Activated T-cell treated with anti-CD3 and anti-CD28 coated beads, Interleukin-2, amount 50 U/mL, for 24 hours (primary cell): ENCODE data around the gene ZNRF2.

Experiments
- DNase-seq: peaks from one replicate; pipeline ENCODE4 v3.0.0-alpha.2; 2020
- H3K27ac Mint-ChIP-seq: 2 replicates; pipeline ENCODE4 v1.8.0; 2020; ENCODE audit warnings: mild to moderate bottlenecking, mixed read lengths
- H3K27me3 Mint-ChIP-seq: 2 replicates; pipeline ENCODE4 v1.8.0; 2020; ENCODE audit warnings: mixed read lengths
- H3K36me3 Mint-ChIP-seq: 2 replicates; pipeline ENCODE4 v1.8.0; 2020; ENCODE audit warnings: low read depth, mixed read lengths
- H3K4me1 Mint-ChIP-seq: 2 replicates; pipeline ENCODE4 v1.8.0; 2020; ENCODE audit warnings: low read depth, mixed read lengths
- H3K4me3 Mint-ChIP-seq: 2 replicates; pipeline ENCODE4 v1.8.0; 2020; ENCODE audit warnings: mild to moderate bottlenecking, moderate library complexity, mixed read lengths
- H3K9me3 Mint-ChIP-seq: 2 replicates; pipeline ENCODE4 v1.8.0; 2020; ENCODE audit warnings: mixed read lengths

Gene ZNRF2

GRCh38 chr7:30332549-30332948, 48.2 kb downstream of the ZNRF2 start:
- no peak for DNase-seq
- Mint-ChIP-seq H3K4me1 (peaks cover 70% of the 10 kb centered on the region), H3K4me3 (no peak overlapping the region), H3K27ac (no peak overlapping the region), H3K9me3 (peaks cover 7% of the 10 kb centered on the region), H3K36me3 (no peaks in the 10 kb centered on the region), H3K27me3 (no peaks in the 10 kb centered on the region)

GRCh38 chr7:30335763-30336487, 51.5 kb downstream of the ZNRF2 start:
- no peak overlapping the region for H3K4me3 Mint-ChIP-seq
- H3K4me1 Mint-ChIP-seq = peaks cover 62% of the 10 kb centered on the region
- H3K27me3 Mint-ChIP-seq = no peaks in the 10 kb centered on the region
- peaks cover 10% of the 10 kb centered on the region for H3K9me3 Mint-ChIP-seq
- peaks cover 2% of the 10 kb centered on the region for H3K36me3 Mint-ChIP-seq
- H3K27ac Mint-ChIP-seq = no peak overlapping the region
- DNase-seq = no peak

DNA sequence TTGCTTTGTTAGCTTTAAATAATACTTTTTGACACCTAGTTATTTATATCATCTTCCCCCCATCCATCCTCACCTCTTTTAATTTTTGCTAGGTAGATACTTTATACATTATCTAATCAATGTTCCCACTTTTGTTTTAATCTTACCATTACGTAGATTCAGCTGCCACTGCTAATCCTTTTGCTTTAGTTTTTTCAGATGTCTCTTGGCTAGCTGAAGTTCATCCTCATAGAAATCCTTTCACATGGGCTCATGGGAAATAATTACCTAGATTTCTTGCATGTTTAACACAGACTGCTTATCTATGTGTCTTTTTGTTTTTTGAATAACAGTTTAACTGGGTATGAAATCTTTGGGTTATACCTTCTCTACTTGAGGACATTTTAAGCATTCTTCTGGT, 60.1 kb downstream of the ZNRF2 start:
- Mint-ChIP-seq H3K27ac (peak overlapping the region; percentile 79), H3K4me1 (peaks cover 57% of the 10 kb centered on the region), H3K27me3 (no peaks in the 10 kb centered on the region), H3K4me3 (no peak overlapping the region), H3K36me3 (peaks cover 2% of the 10 kb centered on the region), H3K9me3 (peaks cover 14% of the 10 kb centered on the region)
- no peak for DNase-seq

- Mint-ChIP-seq H3K27me3 (no peaks in the 10 kb centered on the region), H3K4me1 (peaks cover 64% of the 10 kb centered on the region), H3K36me3 (no peaks in the 10 kb centered on the region), H3K9me3 (no peaks in the 10 kb centered on the region), H3K4me3 (peak overlapping the region; percentile 69), H3K27ac (peak overlapping the region; percentile 90)
- DNase-seq = no peak
Measured at GRCh38 chr7:30347226-30348082, 63.1 kb downstream of the ZNRF2 start.

- peak overlapping the region; percentile 69 for H3K4me3 Mint-ChIP-seq
- peak overlapping the region; percentile 90 for H3K27ac Mint-ChIP-seq
- no peaks in the 10 kb centered on the region for H3K27me3 Mint-ChIP-seq
- DNase-seq = no peak
- no peaks in the 10 kb centered on the region for H3K36me3 Mint-ChIP-seq
- peaks cover 68% of the 10 kb centered on the region for H3K4me1 Mint-ChIP-seq
- H3K9me3 Mint-ChIP-seq = no peaks in the 10 kb centered on the region
Measured at GRCh38 chr7:30348083-30348560, 63.7 kb downstream of the ZNRF2 start.

DNA sequence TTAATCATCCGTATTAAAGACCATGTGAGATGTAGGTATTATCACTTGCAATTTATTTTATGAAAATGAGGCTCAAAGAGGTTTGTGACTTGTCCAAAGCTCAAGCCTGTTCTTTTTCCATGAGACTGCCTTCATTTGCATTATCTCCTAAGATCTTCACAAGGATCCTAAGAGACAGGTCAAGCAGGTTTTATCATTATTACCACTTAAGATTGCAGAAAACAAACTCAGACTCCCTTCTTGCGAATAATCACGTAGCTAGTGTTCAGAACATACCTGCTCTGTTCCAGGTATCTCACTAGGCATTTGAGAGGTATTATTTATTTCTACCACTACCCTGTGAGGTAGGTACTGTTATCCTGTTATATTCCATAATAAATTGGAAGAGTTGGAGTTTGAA, 64.8 kb downstream of the ZNRF2 start:
- Mint-ChIP-seq H3K4me3 (no peak overlapping the region), H3K4me1 (peaks cover 68% of the 10 kb centered on the region), H3K27me3 (no peaks in the 10 kb centered on the region), H3K27ac (no peak overlapping the region), H3K9me3 (no peaks in the 10 kb centered on the region), H3K36me3 (no peaks in the 10 kb centered on the region)
- DNase-seq = no peak

GRCh38 chr7:30349816-30350215, 65.4 kb downstream of the ZNRF2 start:
- Mint-ChIP-seq H3K27ac (peak overlapping the region; percentile 68), H3K36me3 (no peaks in the 10 kb centered on the region), H3K4me3 (no peak overlapping the region), H3K9me3 (no peaks in the 10 kb centered on the region), H3K27me3 (no peaks in the 10 kb centered on the region), H3K4me1 (peaks cover 62% of the 10 kb centered on the region)
- DNase-seq = no peak

DNA sequence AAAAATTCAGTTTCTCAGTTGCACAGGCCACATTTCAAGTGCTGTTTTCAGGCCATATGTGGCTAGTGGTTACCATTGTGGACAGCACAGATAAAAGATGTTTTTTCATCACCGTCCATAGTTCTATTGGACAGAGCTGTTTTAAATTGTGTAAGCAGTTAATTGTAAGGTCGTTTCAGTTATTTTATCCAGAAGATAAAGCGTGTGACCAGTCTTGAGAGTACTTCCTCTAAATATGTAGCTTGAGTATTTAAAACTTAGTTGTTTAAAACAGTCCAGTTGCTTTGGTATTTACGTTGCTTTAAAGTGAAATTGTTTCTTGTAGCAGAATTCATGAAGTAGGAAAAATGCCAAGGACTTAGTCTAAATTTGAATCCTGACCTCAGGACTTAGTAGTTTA, 66.9 kb downstream of the ZNRF2 start:
- Mint-ChIP-seq H3K27me3 (no peaks in the 10 kb centered on the region), H3K9me3 (no peaks in the 10 kb centered on the region), H3K4me1 (peaks cover 52% of the 10 kb centered on the region), H3K4me3 (no peak overlapping the region), H3K36me3 (peaks cover 3% of the 10 kb centered on the region), H3K27ac (no peak overlapping the region)
- DNase-seq = no peak

GRCh38 chr7:30351724-30352123, 67.3 kb downstream of the ZNRF2 start:
- Mint-ChIP-seq H3K4me1 (peaks cover 49% of the 10 kb centered on the region), H3K27ac (peak overlapping the region; percentile 38), H3K9me3 (no peaks in the 10 kb centered on the region), H3K36me3 (peaks cover 4% of the 10 kb centered on the region), H3K4me3 (no peak overlapping the region), H3K27me3 (no peaks in the 10 kb centered on the region)
- DNase-seq = no peak

DNA sequence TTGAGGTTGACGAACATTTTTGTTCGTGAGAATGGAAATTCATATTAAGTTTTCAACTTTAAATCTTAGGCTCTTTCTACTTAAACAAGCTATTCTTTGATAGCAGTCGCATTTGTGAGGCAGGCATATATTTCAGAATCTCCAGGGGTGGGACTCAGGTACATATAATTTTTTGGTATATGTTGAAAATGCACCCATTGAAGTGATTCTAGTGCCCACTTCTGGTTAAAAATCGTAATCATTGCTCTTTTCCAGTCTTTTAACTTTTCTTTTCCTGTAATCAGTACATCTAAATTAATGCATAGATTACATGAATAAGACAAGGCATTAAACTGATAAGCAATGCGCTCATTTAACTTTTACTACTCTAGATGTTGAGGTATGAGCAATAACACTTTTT, 67.8 kb downstream of the ZNRF2 start:
- no peak overlapping the region for H3K4me3 Mint-ChIP-seq
- no peak for DNase-seq
- H3K27me3 Mint-ChIP-seq = no peaks in the 10 kb centered on the region
- H3K36me3 Mint-ChIP-seq = peaks cover 8% of the 10 kb centered on the region
- H3K27ac Mint-ChIP-seq = peak overlapping the region; percentile 47
- no peaks in the 10 kb centered on the region for H3K9me3 Mint-ChIP-seq
- peaks cover 44% of the 10 kb centered on the region for H3K4me1 Mint-ChIP-seq

- no peak for DNase-seq
- Mint-ChIP-seq H3K9me3 (no peaks in the 10 kb centered on the region), H3K27me3 (no peaks in the 10 kb centered on the region), H3K36me3 (peaks cover 16% of the 10 kb centered on the region), H3K4me1 (peaks cover 31% of the 10 kb centered on the region), H3K27ac (no peak overlapping the region), H3K4me3 (no peak overlapping the region)
Measured at GRCh38 chr7:30353532-30353931, 69.1 kb downstream of the ZNRF2 start.

- Mint-ChIP-seq H3K36me3 (peaks cover 20% of the 10 kb centered on the region), H3K27me3 (no peaks in the 10 kb centered on the region), H3K27ac (no peak overlapping the region), H3K4me3 (no peak overlapping the region), H3K4me1 (peaks cover 26% of the 10 kb centered on the region), H3K9me3 (no peaks in the 10 kb centered on the region)
- no peak for DNase-seq
Measured at GRCh38 chr7:30353932-30354607, 69.7 kb downstream of the ZNRF2 start.

DNA sequence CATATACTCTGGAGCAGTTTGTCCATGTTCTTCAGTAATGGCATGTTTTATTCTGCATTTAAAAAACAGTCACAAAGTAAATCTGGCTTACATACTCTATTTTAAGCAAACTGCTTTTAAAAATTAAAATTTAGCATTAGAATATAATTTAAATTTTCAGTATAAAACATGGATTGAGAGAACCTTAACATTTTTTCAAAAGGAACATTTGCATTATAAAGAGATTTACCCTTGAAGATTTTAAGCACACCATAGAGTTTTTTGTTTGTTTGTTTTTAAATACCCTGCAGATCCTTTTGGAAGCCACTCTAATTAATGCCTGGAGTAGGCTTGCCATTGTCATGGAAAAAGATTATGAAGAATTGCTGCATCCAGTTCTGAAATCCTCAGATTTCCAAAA, 70.4 kb downstream of the ZNRF2 start:
- no peak for DNase-seq
- Mint-ChIP-seq H3K4me3 (no peak overlapping the region), H3K36me3 (peaks cover 20% of the 10 kb centered on the region), H3K27ac (no peak overlapping the region), H3K4me1 (peaks cover 21% of the 10 kb centered on the region), H3K27me3 (no peaks in the 10 kb centered on the region), H3K9me3 (no peaks in the 10 kb centered on the region)

- DNase-seq = no peak
- Mint-ChIP-seq H3K36me3 (peaks cover 22% of the 10 kb centered on the region), H3K4me1 (peaks cover 1% of the 10 kb centered on the region), H3K9me3 (no peaks in the 10 kb centered on the region), H3K27me3 (no peaks in the 10 kb centered on the region), H3K4me3 (no peak overlapping the region), H3K27ac (no peak overlapping the region)
Measured at GRCh38 chr7:30359957-30360356, 75.6 kb downstream of the ZNRF2 start.
